Measurements from ENCODE around the gene FCN2. TPM values are rescaled to one million over a fixed set of nuclear protein-coding genes. Genes with fewer than 3 reads are reported as not detected.

FCN2 gene
- total RNA-seq, 1 experiment from 2014 or later, result not detected

GRCh38 chr9:134869554-134870300 lies 10.9 kb upstream of the FCN2 start:
- DNase-seq (ENCODE audit: low spot score), result no peak

DNA sequence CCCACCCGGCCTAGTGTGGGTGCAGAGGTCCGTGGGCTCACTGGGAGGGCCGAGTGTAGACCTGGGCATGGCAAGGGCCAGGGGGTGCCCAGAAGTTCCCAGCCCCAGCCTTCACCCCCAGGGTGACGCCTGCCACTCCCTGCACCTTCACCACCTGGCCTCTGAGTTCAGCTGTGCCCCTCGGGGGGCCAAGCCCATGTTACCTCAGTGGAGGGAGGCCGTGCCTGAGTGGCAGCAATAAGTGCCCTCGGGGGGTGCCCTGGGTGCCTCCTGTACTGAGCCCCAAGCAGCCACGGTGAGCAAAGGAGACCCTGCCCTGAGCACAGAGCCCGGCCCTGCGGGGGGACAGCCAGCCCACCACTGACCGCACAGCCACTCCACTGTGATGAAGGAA lies 10.3 kb upstream of the FCN2 start:
- no peak for DNase-seq (ENCODE audit: low spot score)

- DNase-seq (ENCODE audit: low spot score), result no peak
Measured at GRCh38 chr9:134870746-134871662, 9.6 kb upstream of the FCN2 start.

DNA sequence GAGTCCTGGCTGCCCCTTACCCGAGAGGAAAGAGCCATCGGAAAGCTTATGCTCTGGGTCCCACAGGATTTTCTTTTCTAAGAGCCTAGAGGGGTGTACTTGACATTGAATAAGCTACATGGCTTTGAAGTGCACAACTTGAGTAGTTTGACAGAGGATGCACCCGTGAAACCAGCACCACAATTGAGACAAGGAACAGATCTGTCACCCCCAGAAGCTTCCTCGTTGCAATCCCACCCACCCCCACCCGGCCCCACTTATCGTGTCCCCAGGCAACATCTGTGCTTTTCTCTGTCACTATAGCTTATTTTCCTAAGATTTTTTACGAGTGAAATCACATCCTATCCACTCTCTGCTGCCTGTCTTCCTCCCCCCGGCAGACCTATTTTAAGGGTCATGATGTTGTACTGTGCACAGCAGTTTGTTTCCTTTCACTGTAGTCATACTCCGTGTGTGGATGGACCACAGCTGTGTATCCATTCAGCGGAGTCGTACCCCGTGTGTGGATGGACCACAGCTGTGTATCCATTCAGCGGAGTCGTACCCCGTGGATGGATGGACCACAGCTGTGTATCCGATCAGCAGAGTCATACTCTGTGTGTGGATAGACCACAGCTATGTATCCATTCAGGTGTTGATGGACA lies 8.8 kb upstream of the FCN2 start:
- no peak for DNase-seq (ENCODE audit: low spot score)

- no peak for DNase-seq (ENCODE audit: low spot score)
Measured at GRCh38 chr9:134872482-134873231, 8.0 kb upstream of the FCN2 start.

GRCh38 chr9:134875371-134875770 lies 5.2 kb upstream of the FCN2 start:
- no peak for DNase-seq (ENCODE audit: low spot score)

- no peak for DNase-seq (ENCODE audit: low spot score)
Measured at GRCh38 chr9:134877541-134877940, 3.1 kb upstream of the FCN2 start.

- DNase-seq (ENCODE audit: low spot score), result no peak
Measured at GRCh38 chr9:134879664-134880483, 736 bp upstream of the FCN2 start.

DNA sequence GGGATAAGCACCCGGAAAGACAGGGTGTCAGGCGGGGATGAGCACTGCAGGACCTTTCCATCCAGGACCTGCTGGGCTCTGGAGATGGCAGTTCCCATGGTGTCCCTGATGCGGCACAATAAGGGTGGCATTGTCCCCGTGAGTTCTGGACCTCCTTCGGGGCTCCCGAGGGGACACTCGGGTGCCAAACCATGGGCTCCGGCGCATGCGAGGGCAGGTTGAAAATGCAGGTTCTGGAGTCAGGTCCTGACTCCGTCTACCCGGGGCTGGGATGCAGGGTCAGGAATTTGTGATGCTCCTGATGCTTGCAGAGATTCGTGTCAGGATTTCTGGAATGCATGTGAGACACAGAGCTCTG lies 682 bp downstream of the FCN2 start:
- DNase-seq (ENCODE audit: low spot score), result no peak

- DNase-seq (ENCODE audit: low spot score), result no peak
Measured at GRCh38 chr9:134882204-134882785, 1.7 kb downstream of the FCN2 start.

DNA sequence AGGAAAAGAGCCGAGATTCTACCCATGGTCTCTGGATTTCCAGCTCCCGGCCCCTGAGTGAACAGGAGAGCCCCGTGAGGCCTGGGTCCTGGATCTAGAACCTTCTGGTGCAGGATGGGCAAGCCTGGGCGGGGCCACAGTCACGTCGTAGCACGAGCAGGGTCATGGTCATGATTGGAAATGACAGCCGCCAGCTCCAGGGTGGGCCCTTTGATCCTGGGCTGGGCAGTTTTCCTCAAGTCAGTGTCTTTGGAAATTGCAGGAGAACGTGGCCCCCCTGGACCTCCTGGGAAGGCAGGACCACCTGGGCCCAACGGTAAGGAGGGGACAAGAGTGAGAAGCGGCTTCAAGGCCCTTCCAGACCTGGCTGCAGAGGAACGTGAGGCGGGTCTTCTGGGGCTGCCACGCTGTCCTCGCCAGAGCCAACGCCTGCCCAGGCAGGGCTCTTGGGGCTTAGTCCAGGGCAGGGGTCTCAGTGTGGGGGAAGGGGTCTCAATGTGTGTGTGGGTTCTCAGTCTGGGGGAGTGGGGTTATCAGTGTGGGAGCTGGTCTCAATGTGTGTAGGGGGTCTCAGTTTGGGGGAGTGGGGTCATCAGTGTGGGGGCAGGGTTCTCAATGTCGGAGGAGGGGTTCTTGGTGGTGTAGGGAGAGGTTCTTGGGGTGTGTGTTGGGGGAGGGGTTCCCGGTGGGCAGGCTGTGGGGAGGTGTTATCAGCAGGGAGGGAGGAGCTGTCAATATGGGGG lies 2.6 kb downstream of the FCN2 start:
- no peak for DNase-seq (ENCODE audit: low spot score)

GRCh38 chr9:134884492-134884891 lies 3.9 kb downstream of the FCN2 start:
- no peak for DNase-seq (ENCODE audit: low spot score)

GRCh38 chr9:134885001-134885678 lies 4.5 kb downstream of the FCN2 start:
- DNase-seq (ENCODE audit: low spot score), result no peak

DNA sequence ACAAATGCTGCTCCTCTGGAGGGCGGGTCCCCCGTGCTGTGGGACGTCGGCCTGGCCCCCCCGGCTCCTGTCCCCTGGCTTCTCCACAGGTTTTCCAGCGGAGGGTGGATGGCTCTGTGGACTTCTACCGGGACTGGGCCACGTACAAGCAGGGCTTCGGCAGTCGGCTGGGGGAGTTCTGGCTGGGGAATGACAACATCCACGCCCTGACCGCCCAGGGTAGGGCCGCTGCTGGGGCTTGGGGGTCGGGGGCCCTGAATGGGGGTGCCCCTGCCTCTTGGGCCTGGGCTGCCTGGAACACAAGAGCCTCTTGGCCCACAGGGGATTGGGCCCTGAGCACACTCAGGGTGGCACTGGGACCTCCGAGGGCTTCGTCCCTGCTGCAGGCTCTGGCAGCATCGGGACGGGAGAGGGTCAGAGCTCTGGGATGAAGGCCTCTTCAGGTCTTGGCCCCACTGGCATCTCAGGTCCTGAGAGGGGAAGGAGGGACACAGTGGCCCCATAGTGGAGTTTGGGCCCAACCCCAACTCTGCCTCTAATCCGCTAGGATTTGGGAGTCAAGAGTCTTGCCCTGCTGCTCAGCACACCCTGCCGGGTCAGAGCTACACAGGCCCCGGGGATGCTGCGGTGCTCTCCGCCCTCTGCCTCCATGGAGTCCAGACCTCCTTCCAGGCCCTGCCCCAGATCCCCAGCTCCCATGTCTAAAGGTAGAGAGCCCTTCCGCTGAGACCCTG lies 5.2 kb downstream of the FCN2 start:
- DNase-seq (ENCODE audit: low spot score), result no peak

DNA sequence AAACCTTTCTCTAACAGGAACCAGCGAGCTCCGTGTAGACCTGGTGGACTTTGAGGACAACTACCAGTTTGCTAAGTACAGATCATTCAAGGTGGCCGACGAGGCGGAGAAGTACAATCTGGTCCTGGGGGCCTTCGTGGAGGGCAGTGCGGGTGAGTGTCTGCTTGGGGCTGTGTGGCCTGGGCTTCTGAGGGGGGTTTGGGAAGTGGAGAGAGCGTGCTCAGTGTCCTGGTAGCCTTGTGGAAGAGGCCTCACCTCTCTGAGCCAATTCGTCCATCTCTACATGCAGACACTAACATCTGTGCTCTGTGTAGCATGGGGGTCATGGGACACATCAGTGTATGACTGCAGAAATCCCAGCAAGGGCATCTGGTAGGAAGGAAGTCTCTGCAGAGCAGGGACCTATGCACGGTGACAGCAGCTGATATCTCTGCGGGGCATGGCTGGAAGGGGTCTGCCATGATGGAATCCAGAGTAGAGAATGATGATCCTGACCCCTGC lies 5.9 kb downstream of the FCN2 start:
- DNase-seq (ENCODE audit: low spot score), result no peak

GRCh38 chr9:134887219-134887618 lies 6.6 kb downstream of the FCN2 start:
- no peak for DNase-seq (ENCODE audit: low spot score)

- no peak for DNase-seq (ENCODE audit: low spot score)
Measured at GRCh38 chr9:134887686-134888602, 7.3 kb downstream of the FCN2 start.
